HG03064 (cell line): ENCODE data around the gene PAX5.

Experiments
- ATAC-seq: cut with Tn5 transposase; IDR thresholded peaks from one replicate; pipeline ENCODE4 v1.9.1; 2021; ENCODE audit warnings: low read depth; ENCODE audit not compliant: unreplicated experiment

PAX5 gene

GRCh38 chr9:36988848-36989247 lies 45.2 kb downstream of the PAX5 start:
- no peak for ATAC-seq

- ATAC-seq: no peak
Observed at GRCh38 chr9:36987891-36988290, 46.2 kb downstream of the PAX5 start.

DNA sequence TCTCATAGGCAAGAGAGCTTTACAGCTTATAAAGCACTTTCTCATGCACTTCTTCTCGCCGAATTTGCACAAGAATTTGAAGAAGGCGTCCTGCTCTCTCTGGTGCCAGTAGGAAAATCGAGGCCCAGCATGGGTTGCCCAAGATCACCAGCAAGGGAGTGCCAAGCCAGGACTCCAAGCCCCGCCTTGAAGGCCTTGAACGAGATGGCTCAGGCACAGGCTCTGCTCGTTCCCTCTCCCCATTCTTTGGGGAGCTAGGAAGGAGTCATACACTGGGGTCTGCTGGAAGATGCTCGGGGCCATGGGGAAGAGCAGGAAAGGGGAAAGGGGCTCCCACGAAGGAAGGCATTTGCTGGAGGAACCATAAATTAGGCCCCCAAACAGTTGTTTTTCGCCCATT lies 46.7 kb downstream of the PAX5 start:
- no peak for ATAC-seq

DNA sequence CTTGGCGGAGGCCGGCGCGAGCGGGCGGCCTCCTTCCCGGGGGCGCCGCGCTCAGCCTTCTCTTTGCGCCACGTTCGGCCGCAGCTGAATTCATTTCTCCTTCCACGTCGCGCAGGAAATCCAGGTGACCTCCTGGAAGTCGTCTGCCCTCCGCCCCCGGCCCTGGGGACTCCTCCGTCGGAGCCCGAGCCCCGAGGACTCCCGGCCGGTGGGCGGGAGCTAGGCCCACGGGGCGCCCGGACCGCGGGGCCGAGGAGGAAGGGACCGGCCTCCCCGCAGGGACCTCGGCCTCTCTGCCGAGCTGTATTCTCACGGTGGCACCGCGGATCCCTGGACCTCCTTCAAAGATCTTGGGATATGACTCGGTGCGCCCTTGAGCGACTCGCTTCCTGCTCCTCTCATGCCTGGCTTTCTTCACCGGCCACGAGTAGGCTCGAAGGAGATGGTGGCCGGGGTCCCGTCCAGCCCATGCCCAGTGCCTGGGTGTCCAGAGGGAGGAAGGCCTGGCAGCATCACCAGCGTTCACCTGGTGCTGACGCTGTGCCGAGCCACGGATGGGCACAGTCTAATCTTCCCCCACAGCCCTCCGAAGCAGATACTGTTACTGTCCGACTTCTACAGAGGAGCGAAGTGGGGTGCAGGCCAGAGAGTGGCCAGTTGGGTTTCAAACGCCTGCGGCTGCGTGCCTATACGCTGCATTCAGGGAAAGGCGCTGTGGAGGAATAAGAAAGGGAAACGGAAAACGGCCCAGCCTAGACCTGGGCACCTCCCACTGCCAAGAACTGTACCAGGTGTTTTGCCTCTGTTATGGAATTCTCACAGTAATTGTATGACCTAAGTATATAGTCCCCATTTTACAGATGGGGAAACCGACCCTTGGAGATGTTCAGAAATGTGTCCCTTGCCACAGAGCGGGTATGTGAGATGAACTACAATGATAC lies 47.3 kb downstream of the PAX5 start:
- ATAC-seq: no peak

- no peak for ATAC-seq
Observed at GRCh38 chr9:36985769-36986467, 48.1 kb downstream of the PAX5 start.

GRCh38 chr9:36985061-36985768 lies 48.9 kb downstream of the PAX5 start:
- ATAC-seq: no peak

- no peak for ATAC-seq
Observed at GRCh38 chr9:36980148-36980974, 53.7 kb downstream of the PAX5 start.

GRCh38 chr9:36976371-36977030 lies 57.6 kb downstream of the PAX5 start:
- no peak for ATAC-seq

- ATAC-seq: no peak
Observed at GRCh38 chr9:36974731-36975130, 59.3 kb downstream of the PAX5 start.

DNA sequence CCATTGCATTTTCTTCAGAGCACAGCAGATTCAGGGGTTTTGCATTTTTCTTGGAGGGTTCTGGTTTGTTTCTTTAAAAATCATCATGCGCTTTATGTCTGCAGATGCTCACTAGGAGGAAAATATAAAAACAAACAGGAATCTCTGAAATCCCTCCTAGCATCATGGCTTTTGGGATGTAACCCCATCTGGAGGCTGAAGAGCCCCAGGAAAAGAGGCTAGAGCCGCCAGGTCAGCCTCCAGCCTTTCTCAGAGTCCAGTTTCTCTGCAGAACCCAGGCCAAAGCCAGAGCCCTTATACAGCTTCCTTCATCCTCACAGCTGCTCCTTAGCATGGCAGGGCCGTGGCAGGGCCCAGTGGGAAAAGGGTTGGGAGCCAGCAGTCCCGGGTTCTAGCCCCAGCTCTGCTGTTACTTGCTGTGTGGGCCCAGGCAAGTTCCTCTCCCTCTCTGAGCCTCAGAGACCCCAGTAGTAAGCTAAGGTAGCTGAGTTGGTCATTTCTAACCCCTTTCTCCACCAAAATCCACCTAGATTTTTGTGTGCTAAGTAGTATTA lies 62.1 kb downstream of the PAX5 start:
- no peak for ATAC-seq

- ATAC-seq: no peak
Observed at GRCh38 chr9:36970007-36970888, 63.8 kb downstream of the PAX5 start.

DNA sequence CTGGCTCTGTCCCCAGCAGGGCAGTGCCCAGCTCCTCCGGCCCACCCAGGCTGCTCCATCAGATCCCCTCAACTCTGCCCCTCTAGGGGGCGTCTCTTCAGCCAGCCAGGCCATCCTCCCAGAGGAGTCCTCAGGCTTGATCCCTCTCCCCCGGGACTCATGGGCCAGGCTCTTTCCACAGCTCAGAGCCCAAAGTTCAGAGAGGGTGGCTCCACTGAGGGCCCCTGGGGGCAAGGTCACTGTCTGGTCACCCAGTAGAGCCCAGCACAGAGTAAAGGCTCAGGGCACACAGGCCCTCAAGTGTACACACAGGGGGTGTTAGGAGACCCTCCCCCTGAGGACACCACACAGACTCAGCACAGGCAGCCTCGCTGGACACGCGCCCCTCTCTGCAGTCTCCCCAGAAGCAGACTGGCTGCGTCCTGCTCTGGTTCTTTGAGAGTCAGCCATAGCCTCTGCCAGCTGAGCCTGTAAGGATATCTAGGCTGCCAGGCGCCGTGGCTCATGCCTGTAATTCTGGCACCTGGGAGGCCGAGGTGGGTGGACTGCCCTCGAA lies 64.8 kb downstream of the PAX5 start:
- ATAC-seq: no peak

DNA sequence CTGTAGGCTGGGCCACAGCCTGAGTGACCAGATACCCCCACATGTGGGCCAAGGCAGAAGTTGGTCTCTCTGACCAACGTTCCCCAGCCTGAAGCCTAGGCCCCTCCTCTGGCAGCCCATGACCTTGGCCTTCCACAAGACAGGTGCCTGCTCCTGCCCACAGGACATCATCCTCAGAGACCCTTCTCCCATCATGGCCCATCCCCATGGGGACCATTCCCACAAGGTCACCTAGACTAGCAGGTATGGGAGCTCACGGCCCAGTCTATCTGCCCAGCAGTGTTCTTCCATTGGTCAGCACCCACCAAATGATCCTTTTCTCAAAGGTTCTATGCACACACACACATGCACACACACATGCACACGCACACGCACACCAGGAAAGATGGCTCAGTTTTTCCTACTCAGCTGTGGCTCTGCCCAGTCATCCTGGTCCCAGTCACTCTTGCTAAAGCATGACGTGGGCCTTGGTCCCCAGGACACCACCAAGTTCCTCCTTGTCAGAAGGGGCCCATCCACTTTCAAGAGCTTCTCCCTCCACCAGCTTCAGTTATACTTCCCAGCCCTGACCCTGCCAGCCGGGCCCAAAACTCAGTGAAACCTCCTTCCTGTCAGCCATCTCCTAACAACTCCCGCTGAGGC lies 65.4 kb downstream of the PAX5 start:
- no peak for ATAC-seq

- ATAC-seq: no peak
Observed at GRCh38 chr9:36967997-36968396, 66.1 kb downstream of the PAX5 start.

- ATAC-seq: no peak
Observed at GRCh38 chr9:36966371-36967097, 67.5 kb downstream of the PAX5 start.

DNA sequence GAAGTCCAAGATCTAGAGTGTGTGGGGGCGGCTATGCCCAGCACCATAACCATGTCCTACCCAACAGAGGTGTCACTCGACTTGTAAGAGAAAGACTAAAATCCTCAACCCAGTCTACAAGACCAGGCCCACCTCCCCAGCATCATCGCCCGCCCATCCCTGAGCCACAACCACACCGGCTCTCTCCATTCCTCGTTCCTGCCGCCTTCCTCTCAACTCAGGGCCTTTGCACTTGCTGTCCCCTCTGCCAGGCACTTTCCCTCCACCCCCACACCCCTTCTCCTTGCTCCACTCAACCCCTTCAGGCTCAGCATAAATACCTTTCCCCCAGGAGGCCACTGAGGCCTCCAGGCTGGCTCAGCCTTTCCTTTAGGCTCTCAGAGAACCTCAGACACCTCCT lies 69.3 kb downstream of the PAX5 start:
- ATAC-seq: no peak

DNA sequence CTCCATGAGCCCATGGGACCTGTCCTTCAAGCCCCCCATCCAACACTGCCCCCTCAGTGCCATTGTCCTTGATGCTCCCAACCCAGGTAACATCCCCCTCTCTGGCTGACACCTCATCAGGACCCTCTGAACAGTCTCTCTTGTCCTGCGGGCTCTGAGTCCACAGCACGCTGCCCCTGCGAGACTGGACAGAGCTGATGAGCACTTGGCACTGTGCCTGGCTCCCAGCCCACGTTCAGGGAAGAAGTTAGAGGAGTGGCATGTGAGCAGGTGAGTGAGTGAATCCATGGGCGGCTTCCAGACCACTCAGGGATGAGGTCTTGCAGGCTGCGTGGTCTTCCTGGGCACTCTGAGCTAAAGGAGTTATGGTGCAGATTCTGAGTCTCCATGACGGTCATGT lies 70.7 kb downstream of the PAX5 start:
- ATAC-seq: no peak
